A549 treated with GW870086 at 1 μM for 4 hours (cell line): ENCODE measurements around the gene C1GALT1. TPM values are rescaled to one million over a fixed set of nuclear protein-coding genes. Genes with fewer than 3 reads are reported as not detected.

Source experiments
- total RNA-seq: library from RNA; stranded (reverse); fragments of 200-300 nt; extraction: Qiagen RNA extraction; gene quantifications from 5 replicates; pipeline ENCODE4 v1.2.3, GENCODE V29; 2022; ENCODE audit warnings: low read depth

Gene C1GALT1
- total RNA-seq = 25.7 to 33.4 TPM (median 31.1 TPM) in 5 replicates

GRCh38 chr7:7182156-7183060, at the start of gene C1GALT1:
Gene C1GALT1 (plus strand): TSS chr7:7182544. CDS start chr7:7234320, 51,776 bp downstream.

